GM10266 (cell line): Measurements from ENCODE around the gene TBX1.

Source experiments
- DNase-seq: peaks from one replicate; pipeline ENCODE4 v3.0.0; 2012; ENCODE audit errors: extremely low spot score
- TF ChIP-seq, protein P1 (sequence below): IDR thresholded peaks from 2 replicates; pipeline ENCODE4 v1.5.1; 2012; ENCODE audit warnings: mild to moderate bottlenecking, low read depth; ENCODE audit not compliant: control insufficient read depth, insufficient read depth; ENCODE audit errors: missing control alignments

Gene TBX1

DNA sequence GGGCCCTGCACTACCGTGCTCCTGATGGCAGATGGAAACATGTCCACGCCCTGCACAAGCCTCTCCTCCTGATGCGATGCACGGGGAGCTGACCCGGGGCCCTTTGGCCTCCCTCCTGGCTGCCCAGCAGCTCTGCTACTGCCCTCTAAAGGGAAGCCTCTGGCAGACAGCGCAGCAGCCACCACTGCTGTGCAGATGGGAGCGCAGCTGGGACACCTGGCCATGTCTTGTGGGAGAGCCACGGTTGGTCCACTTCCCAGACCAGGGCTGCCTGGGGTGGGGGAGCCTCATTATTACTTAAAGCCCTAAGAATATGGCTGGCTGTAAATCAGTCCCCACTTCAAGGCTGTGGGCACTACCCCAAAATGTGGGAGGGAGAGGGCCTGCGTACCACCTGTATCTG lies 38.3 kb downstream of the TBX1 start:
- no peak for DNase-seq
- TF ChIP-seq, protein P1, sequence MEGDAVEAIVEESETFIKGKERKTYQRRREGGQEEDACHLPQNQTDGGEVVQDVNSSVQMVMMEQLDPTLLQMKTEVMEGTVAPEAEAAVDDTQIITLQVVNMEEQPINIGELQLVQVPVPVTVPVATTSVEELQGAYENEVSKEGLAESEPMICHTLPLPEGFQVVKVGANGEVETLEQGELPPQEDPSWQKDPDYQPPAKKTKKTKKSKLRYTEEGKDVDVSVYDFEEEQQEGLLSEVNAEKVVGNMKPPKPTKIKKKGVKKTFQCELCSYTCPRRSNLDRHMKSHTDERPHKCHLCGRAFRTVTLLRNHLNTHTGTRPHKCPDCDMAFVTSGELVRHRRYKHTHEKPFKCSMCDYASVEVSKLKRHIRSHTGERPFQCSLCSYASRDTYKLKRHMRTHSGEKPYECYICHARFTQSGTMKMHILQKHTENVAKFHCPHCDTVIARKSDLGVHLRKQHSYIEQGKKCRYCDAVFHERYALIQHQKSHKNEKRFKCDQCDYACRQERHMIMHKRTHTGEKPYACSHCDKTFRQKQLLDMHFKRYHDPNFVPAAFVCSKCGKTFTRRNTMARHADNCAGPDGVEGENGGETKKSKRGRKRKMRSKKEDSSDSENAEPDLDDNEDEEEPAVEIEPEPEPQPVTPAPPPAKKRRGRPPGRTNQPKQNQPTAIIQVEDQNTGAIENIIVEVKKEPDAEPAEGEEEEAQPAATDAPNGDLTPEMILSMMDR, result no peak

DNA sequence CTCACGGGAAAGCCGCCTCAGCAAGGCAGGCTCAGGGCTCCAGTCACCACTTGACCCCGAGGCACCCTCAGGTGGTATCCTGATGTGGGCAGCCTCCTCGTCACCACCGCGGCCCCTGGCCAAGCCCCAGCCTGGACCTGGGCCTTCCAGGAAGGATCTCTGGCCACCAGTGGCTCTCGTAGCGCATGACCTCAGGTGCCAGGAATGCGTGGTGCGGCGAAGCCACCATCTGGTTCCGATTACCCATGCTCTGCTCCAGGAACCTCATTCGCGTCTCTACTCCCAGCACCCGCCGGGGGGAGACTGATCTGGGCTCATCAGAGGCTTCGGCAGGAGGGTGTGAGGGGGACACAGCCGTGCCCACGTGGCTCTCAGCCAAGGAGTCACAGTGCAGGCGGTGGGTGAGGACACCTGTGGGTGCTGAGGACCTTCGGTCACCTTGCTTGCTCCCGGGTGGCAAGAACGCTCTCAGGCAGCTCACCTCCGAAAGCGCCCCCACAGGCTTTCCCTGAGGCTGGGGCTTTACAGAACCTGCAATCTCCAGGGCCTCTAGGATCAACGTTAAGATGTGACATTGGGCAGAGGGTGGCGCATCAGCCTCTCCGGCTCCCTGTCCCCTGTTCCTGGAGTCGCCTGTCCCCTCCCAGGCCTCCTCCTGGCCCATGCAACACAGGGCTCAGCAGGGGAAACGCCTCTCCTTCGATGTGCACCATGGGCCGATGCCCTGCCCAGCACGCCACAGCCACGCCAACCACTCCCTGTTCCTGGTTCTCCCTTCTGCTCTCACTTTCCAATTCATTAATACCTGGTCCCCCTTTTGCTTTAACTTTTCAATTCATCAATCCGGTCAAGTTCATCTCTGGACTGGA lies 39.0 kb downstream of the TBX1 start:
- DNase-seq, result no peak
- TF ChIP-seq, protein P1, result no peak

DNA sequence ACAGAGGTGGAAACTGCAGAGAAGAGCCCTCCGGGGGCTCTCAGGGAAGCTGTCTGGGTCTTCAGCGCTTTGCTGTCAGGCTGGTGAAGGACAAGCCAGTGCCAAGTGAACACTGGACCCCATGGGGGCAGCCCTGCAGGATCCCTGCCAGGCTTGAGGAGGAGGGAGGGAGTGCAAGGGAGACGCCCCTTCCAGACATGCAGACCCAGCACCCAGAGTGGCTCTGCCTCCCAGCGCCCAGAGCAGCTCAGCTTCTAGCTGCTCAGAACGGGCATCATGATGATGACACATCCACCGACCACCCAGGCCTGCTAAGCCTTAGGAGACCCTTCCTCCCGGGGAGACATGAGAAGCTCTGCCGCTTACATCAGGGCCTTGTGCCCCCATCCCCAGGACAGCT lies 39.7 kb downstream of the TBX1 start:
- no peak for DNase-seq
- TF ChIP-seq, protein P1, result no peak

DNA sequence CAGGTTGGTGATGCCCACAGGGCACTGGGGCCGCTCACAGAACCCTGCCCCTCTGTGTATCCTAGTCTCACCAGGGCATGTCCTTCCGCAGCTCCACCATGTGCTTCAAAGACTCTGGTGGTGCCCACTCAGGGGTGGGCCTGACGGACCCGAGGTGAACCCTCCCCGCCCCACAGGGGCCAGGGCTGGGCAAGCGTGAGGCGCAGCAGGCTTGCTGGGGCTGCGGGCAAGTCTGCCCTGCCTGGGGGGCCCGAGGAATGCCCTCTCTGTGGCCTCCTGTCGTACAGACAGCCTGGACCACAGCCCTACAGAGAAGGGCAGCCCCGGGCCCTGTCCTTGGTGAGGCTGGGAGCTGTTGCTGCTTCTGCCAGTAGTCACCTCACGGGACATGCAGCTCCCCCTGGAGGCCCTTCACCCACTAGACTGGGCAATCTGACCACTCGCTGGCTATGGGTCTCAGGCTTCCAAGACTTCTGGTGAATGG lies 40.2 kb downstream of the TBX1 start:
- TF ChIP-seq, protein P1, result no peak
- DNase-seq, result no peak

DNA sequence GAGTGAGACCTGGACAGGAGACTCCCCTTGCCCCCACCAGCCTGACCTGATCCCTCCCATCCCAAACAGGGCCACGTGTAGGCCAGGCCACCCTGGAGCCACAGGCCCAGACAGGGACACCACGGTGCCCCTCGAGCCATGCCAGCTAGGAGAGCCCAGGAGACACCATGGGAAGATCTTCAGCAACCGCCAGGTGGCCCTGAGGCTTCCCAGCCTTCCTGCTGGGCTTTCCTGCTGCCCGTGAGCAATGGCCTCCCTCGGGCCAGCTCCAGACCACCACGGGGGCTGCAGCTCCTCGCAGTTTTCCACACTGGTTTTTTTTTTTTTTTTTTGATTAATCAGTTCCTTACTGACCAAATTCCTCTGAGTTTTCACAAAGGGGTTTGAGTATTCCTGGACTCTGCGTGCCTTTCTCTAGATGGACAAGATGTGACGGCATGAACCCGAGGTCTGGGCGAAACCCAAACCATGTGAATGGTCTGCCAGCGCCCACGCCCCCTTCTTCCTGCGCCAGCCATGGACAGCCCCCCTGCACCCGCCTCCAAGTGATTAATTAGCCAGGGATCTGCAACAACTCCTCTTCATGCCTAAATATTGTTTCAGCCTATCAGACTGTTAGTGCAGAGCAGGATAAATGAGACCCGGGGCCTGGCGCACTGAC lies 40.9 kb downstream of the TBX1 start:
- TF ChIP-seq, protein P1, result no peak
- DNase-seq, result no peak

DNA sequence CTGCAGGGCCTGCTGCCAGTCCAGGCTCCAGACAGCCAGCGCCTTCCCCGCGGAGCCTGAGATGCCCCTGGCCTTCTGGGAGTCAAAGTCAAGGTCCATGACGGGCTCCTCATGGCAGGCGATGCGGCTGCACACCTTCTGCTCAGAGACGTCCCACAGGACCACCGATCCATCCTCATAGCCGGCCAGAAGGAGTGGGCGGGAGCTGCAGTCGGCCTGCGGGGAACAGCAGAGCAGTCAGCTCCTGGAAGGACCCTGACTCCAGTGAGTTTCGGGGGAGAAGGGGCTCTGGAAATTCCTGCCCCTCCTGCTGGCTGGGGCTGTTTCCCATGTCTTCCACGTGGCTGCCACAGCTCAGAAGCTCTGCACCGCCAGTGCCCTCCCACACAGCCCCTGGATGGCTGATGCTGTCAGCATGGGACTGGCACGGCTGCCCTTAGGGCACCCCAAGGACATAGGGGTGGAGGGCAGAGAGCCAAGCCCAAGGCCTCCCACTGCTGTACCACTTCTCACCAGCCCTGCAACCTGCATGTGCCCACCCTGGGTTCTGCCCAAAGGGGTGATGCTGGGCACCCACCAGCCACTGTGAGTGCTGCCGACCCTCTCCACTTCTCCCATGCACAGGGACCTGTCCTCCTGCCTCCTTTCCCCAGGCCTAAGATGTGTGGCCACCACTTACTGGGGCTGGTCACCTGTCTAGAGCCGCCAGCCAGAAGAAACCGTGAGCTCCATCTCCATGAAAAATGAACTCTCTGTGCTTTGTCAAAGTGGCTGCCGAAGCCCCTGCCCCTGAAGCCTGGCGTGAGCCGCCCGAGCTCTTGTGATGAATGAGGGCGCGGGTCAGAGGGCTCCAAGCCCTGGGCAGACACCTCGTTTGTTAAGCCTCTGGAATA lies 41.7 kb downstream of the TBX1 start:
- TF ChIP-seq, protein P1, result no peak
- DNase-seq, result no peak
